ENCODE results near the gene DAND5. TPM values are rescaled to one million over a fixed set of nuclear protein-coding genes. Genes with fewer than 3 reads are reported as not detected.

The DAND5 gene
- total and polyA plus RNA-seq, 9 of the 15 experiments (the other 6 are each of a cell fraction or from before 2014, with no cell fraction given): 0.22 to 0.83 (median 0.60) TPM

GRCh38 chr19:12956446-12957388 lies 12.7 kb upstream of the DAND5 start, which contains the start of gene GADD45GIP1 (continued):
- TF ChIP-seq ZNF280A (IDR thresholded peaks at IDR 0.05; ENCODE audit: low read depth, partially characterized antibody) (no peak), ZNF318 (IDR thresholded peaks at IDR 0.05; ENCODE audit: borderline replicate concordance in 1 of 2, low read depth in 1 of 2) (no peak), ZNF507 (tag; conservative IDR thresholded peaks at IDR 0.05) (no peak), MTA3 (IDR thresholded peaks at IDR 0.05; ENCODE audit: borderline replicate concordance) (peak; percentile 57; the same call in 1 of the 2 replicates), NR4A1 (CRISPR knock-in tag; IDR thresholded peaks at IDR 0.05) (no peak), NR4A1 (tag; IDR thresholded peaks at IDR 0.05) (peak; percentile 67; the same call in 1 of the 2 replicates), MTA2 (IDR thresholded peaks at IDR 0.05; ENCODE audit: low read depth) (no peak), MECOM (CRISPR knock-in tag; IDR thresholded peaks at IDR 0.05) (no peak), BCOR (IDR thresholded peaks at IDR 0.05) (no peak), SIN3A (IDR thresholded peaks at IDR 0.05; ENCODE audit: borderline replicate concordance in 2 of 2, control insufficient read depth in 1 of 2, low read depth in 2 of 2, low read length in 2 of 2) (peak in 1 of 2 experiments; percentile 94), PRDM10 (IDR thresholded peaks at IDR 0.05; ENCODE audit: partially characterized antibody) (peak; percentile 79)

Measured in K562 (cell line).